Activated naive CD4-positive, alpha-beta T cell (primary cell): Measurements from ENCODE around the gene ATP23.

Experiments
- DNase-seq, 4 experiments: peaks; one replicate each; lab custom pipeline; 2025; lab: John Stamatoyannopoulos, UW

Gene ATP23

GRCh38 chr12:57908511-57908910 lies 32.9 kb upstream of the ATP23 start:
- DNase-seq = no peak

GRCh38 chr12:57909056-57909455 lies 32.3 kb upstream of the ATP23 start:
- DNase-seq = no peak

GRCh38 chr12:57909611-57910010 lies 31.8 kb upstream of the ATP23 start:
- DNase-seq = no peak

- no peak for DNase-seq
These were observed 23.2 kb upstream of the ATP23 start for GRCh38 chr12:57918147-57918546.

GRCh38 chr12:57927086-57927485 lies 14.3 kb upstream of the ATP23 start:
- DNase-seq = no peak

- DNase-seq = no peak
These were observed 12.1 kb upstream of the ATP23 start for GRCh38 chr12:57929092-57929830.

- no peak for DNase-seq
These were observed 6.5 kb upstream of the ATP23 start for GRCh38 chr12:57934819-57935218.

GRCh38 chr12:57935331-57935730 lies 6.0 kb upstream of the ATP23 start:
- no peak for DNase-seq

- DNase-seq = peak; percentile 56 to 82 (median 68)
These were observed 5.4 kb upstream of the ATP23 start for GRCh38 chr12:57935839-57936512.

GRCh38 chr12:57936513-57936883 lies 4.9 kb upstream of the ATP23 start:
- DNase-seq = no peak

GRCh38 chr12:57939291-57939690 lies 2.1 kb upstream of the ATP23 start:
- no peak for DNase-seq

- DNase-seq = peak in 1 of 4 experiments; percentile 9
These were observed 1.1 kb upstream of the ATP23 start for GRCh38 chr12:57940052-57940914.

GRCh38 chr12:57940915-57941164 lies 527 bp upstream of the ATP23 start:
- DNase-seq = no peak

- no peak for DNase-seq
These were observed 2.2 kb downstream of the ATP23 start for GRCh38 chr12:57943438-57944080.

- DNase-seq = no peak
These were observed 3.1 kb downstream of the ATP23 start for GRCh38 chr12:57944313-57945023.

GRCh38 chr12:57952766-57953165 lies 11.4 kb downstream of the ATP23 start:
- no peak for DNase-seq

GRCh38 chr12:57954768-57955167 lies 13.4 kb downstream of the ATP23 start:
- no peak for DNase-seq

GRCh38 chr12:57958061-57958657 lies 16.8 kb downstream of the ATP23 start:
- no peak for DNase-seq

GRCh38 chr12:57964421-57964820 lies 23.1 kb downstream of the ATP23 start:
- no peak for DNase-seq

GRCh38 chr12:57965766-57966165 lies 24.4 kb downstream of the ATP23 start:
- no peak for DNase-seq

- DNase-seq = no peak
These were observed 25.2 kb downstream of the ATP23 start for GRCh38 chr12:57966536-57966935.
